ENCODE results near the gene LY6G6F. TPM values are rescaled to one million over a fixed set of nuclear protein-coding genes. Genes with fewer than 3 reads are reported as not detected.

LY6G6F gene
- total RNA-seq, 2 donors from 2014 or later, result not detected

GRCh38 chr6:31661262-31662123, 45.2 kb upstream of the LY6G6F start:
- Histone ChIP-seq H3K36me3 (ENCODE audit: control insufficient read depth, insufficient read depth, low read length) (peaks cover 21% of the 10 kb centered on the region), H3K4me3 (ENCODE audit: low read length) (peak overlapping the region; percentile 99), H3K9ac (ENCODE audit: extremely low read depth, low read length, poor library complexity, severe bottlenecking) (no peak overlapping the region), H3K9me3 (ENCODE audit: control insufficient read depth, low read length) (no peaks in the 10 kb centered on the region), H3K4me1 (ENCODE audit: control insufficient read depth, insufficient read depth, low read length) (peaks cover 11% of the 10 kb centered on the region), H3K27me3 (ENCODE audit: control insufficient read depth, insufficient read depth, low read length, poor library complexity, severe bottlenecking) (no peaks in the 10 kb centered on the region), H3K27ac (ENCODE audit: low read depth, low read length) (peak overlapping the region; percentile 31)
- peak overlapping the region; percentile 83 for H3K4me3 Mint-ChIP-seq
- no peaks in the 10 kb centered on the region for H3K9me3 Mint-ChIP-seq
- no peaks in the 10 kb centered on the region for H3K27me3 Mint-ChIP-seq (ENCODE audit: insufficient read depth)
- DNase-seq, result no peak
- peak; percentile 17 for TF ChIP-seq CTCF (conservative IDR thresholded peaks at IDR 0.05)
- WGBS, 2 experiments (ENCODE audit: insufficient coverage in 1 of 2, insufficient read length in 1 of 2), result 94% methylated on average over 7 to 12 of the region's 12 CpGs
- peaks cover 33% of the 10 kb centered on the region for H3K4me1 Mint-ChIP-seq
- H3K27ac Mint-ChIP-seq, result peak overlapping the region; percentile 87
- peaks cover 40% of the 10 kb centered on the region for H3K36me3 Mint-ChIP-seq (ENCODE audit: low read depth)

GRCh38 chr6:31662124-31662723, 44.4 kb upstream of the LY6G6F start:
- Mint-ChIP-seq H3K36me3 (ENCODE audit: low read depth) (peaks cover 43% of the 10 kb centered on the region), H3K27me3 (ENCODE audit: insufficient read depth) (no peaks in the 10 kb centered on the region), H3K4me3 (no peak overlapping the region), H3K4me1 (peaks cover 37% of the 10 kb centered on the region), H3K27ac (no peak overlapping the region), H3K9me3 (no peaks in the 10 kb centered on the region)
- H3K4me1 ChIP-seq (ENCODE audit: control insufficient read depth, insufficient read depth, low read length), result peaks cover 11% of the 10 kb centered on the region
- H3K9me3 ChIP-seq (ENCODE audit: control insufficient read depth, low read length), result no peaks in the 10 kb centered on the region
- no peak overlapping the region for H3K27ac ChIP-seq (ENCODE audit: low read depth, low read length)
- DNase-seq, result no peak
- H3K27me3 ChIP-seq (ENCODE audit: control insufficient read depth, insufficient read depth, low read length, poor library complexity, severe bottlenecking), result no peaks in the 10 kb centered on the region
- H3K4me3 ChIP-seq (ENCODE audit: low read length), result no peak overlapping the region
- H3K9ac ChIP-seq (ENCODE audit: extremely low read depth, low read length, poor library complexity, severe bottlenecking), result no peak overlapping the region
- H3K36me3 ChIP-seq (ENCODE audit: control insufficient read depth, insufficient read depth, low read length), result peaks cover 26% of the 10 kb centered on the region
- 91 to 96% methylated on average over 4 to 12 of the region's 12 CpGs for WGBS, 2 experiments (ENCODE audit: insufficient coverage in 1 of 2, insufficient read length in 1 of 2)
- no peak for TF ChIP-seq CTCF (conservative IDR thresholded peaks at IDR 0.05)

GRCh38 chr6:31663126-31663960, 43.3 kb upstream of the LY6G6F start:
- no peaks in the 10 kb centered on the region for H3K27me3 Mint-ChIP-seq (ENCODE audit: insufficient read depth)
- 84 to 86% methylated on average over 5 to 9 of the region's 9 CpGs for WGBS, 2 experiments (ENCODE audit: insufficient coverage in 1 of 2, insufficient read length in 1 of 2)
- H3K36me3 Mint-ChIP-seq (ENCODE audit: low read depth), result peaks cover 43% of the 10 kb centered on the region
- peak overlapping the region; percentile 99 for H3K27ac Mint-ChIP-seq
- H3K4me1 Mint-ChIP-seq, result peaks cover 37% of the 10 kb centered on the region
- peak overlapping the region; percentile 96 for H3K4me3 ChIP-seq (ENCODE audit: low read length)
- H3K4me3 Mint-ChIP-seq, result peak overlapping the region; percentile 97
- TF ChIP-seq CTCF (conservative IDR thresholded peaks at IDR 0.05), result no peak
- H3K36me3 ChIP-seq (ENCODE audit: control insufficient read depth, insufficient read depth, low read length), result peaks cover 37% of the 10 kb centered on the region
- DNase-seq, result no peak
- H3K27me3 ChIP-seq (ENCODE audit: control insufficient read depth, insufficient read depth, low read length, poor library complexity, severe bottlenecking), result no peaks in the 10 kb centered on the region
- no peak overlapping the region for H3K27ac ChIP-seq (ENCODE audit: low read depth, low read length)
- peaks cover 11% of the 10 kb centered on the region for H3K4me1 ChIP-seq (ENCODE audit: control insufficient read depth, insufficient read depth, low read length)
- no peaks in the 10 kb centered on the region for H3K9me3 ChIP-seq (ENCODE audit: control insufficient read depth, low read length)
- H3K9ac ChIP-seq (ENCODE audit: extremely low read depth, low read length, poor library complexity, severe bottlenecking), result no peak overlapping the region
- no peaks in the 10 kb centered on the region for H3K9me3 Mint-ChIP-seq

All from endodermal cell (in vitro differentiated cells).